Parathyroid adenoma (tissue), 2 donors: ENCODE measurements around the gene PRRT1.

ENCODE experiments used
- H2AFZ ChIP-seq: fragments of 300-600 bp; sonication (generic); one replicate; pipeline ENCODE4 v1.7.0; 2017; ENCODE audit warnings: antibody characterized with exemption, mild to moderate bottlenecking
- H3K27ac ChIP-seq: fragments of 300-600 bp; sonication (generic); one replicate; pipeline ENCODE4 v1.7.0; 2017
- H3K27me3 ChIP-seq: fragments of 300-600 bp; sonication (generic); one replicate; pipeline ENCODE4 v1.7.0; 2017; ENCODE audit warnings: low read length; ENCODE audit not compliant: control insufficient read depth, insufficient read depth
- H3K36me3 ChIP-seq: fragments of 300-600 bp; sonication (generic); one replicate; pipeline ENCODE4 v1.7.0; 2017; ENCODE audit warnings: low read length; ENCODE audit not compliant: control insufficient read depth, insufficient read depth
- H3K4me1 ChIP-seq: fragments of 300-600 bp; sonication (generic); one replicate; pipeline ENCODE4 v1.7.0; 2017; ENCODE audit warnings: control low read depth
- H3K4me2 ChIP-seq: fragments of 300-600 bp; sonication (generic); one replicate; pipeline ENCODE4 v1.7.0; 2017; ENCODE audit warnings: low read length
- H3K4me3 ChIP-seq: fragments of 300-600 bp; sonication (generic); one replicate; pipeline ENCODE4 v1.7.0; 2017; ENCODE audit warnings: low read depth, low read length
- H3K79me2 ChIP-seq: fragments of 300-600 bp; sonication (generic); one replicate; pipeline ENCODE4 v1.7.0; 2017; ENCODE audit warnings: control low read depth
- H3K9ac ChIP-seq: fragments of 300-600 bp; sonication (generic); one replicate; pipeline ENCODE4 v1.7.0; 2017; ENCODE audit warnings: mild to moderate bottlenecking
- H3K9me3 ChIP-seq: fragments of 300-600 bp; sonication (generic); one replicate; pipeline ENCODE4 v1.7.0; 2017; ENCODE audit warnings: low read length; ENCODE audit not compliant: control insufficient read depth
- TF ChIP-seq, protein P1 (sequence below): fragments of 300-600 bp; sonication (generic); IDR thresholded peaks from one replicate; pipeline ENCODE4 v1.7.0; 2017; ENCODE audit warnings: antibody characterized with exemption, mild to moderate bottlenecking
- donor health status: primary hyperparathyroidism.

The PRRT1 gene

DNA sequence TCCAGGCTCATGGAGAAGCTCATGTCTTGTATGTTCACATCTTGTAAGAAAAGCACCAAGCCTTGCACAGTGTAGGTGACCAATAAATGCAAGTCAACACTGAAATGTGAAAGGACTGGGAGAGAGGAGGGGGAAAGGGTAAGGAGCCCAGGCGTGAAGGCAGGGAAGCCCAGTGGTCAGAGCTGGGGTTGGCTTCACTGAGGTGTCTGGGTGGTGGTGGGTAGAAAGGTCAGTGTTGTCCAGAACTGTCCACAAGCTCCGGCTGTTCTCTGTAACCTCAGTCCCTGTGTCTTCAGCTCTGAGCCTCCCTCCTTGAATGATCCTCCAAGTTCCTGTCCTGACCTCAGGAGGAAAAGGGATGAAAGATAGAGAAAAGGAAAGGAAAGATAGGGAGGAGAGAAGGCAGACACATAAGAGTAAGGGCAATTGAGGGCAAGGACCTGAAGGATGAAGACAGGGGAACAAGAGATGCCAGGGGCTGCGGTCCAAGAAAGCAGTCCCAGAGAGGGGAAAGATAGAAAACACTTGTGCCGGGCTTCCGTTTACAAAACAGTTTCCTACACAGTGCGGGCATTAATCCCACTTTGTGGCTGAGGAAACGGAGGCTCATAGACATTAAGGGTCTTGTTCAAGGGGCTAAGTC lies 40.2 kb downstream of the PRRT1 start:
- H2AFZ ChIP-seq, result no peak overlapping the region
- peak overlapping the region; percentile 60 for H3K27ac ChIP-seq
- H3K9me3 ChIP-seq, result no peaks in the 10 kb centered on the region
- peaks cover 7% of the 10 kb centered on the region for H3K4me1 ChIP-seq
- TF ChIP-seq, protein P1, sequence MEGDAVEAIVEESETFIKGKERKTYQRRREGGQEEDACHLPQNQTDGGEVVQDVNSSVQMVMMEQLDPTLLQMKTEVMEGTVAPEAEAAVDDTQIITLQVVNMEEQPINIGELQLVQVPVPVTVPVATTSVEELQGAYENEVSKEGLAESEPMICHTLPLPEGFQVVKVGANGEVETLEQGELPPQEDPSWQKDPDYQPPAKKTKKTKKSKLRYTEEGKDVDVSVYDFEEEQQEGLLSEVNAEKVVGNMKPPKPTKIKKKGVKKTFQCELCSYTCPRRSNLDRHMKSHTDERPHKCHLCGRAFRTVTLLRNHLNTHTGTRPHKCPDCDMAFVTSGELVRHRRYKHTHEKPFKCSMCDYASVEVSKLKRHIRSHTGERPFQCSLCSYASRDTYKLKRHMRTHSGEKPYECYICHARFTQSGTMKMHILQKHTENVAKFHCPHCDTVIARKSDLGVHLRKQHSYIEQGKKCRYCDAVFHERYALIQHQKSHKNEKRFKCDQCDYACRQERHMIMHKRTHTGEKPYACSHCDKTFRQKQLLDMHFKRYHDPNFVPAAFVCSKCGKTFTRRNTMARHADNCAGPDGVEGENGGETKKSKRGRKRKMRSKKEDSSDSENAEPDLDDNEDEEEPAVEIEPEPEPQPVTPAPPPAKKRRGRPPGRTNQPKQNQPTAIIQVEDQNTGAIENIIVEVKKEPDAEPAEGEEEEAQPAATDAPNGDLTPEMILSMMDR, result no peak
- H3K36me3 ChIP-seq, result no peaks in the 10 kb centered on the region
- H3K4me3 ChIP-seq, result no peak overlapping the region
- H3K4me2 ChIP-seq, result no peak overlapping the region
- H3K27me3 ChIP-seq, result no peaks in the 10 kb centered on the region
- H3K9ac ChIP-seq, result no peak overlapping the region
- H3K79me2 ChIP-seq, result no peaks in the 10 kb centered on the region

DNA sequence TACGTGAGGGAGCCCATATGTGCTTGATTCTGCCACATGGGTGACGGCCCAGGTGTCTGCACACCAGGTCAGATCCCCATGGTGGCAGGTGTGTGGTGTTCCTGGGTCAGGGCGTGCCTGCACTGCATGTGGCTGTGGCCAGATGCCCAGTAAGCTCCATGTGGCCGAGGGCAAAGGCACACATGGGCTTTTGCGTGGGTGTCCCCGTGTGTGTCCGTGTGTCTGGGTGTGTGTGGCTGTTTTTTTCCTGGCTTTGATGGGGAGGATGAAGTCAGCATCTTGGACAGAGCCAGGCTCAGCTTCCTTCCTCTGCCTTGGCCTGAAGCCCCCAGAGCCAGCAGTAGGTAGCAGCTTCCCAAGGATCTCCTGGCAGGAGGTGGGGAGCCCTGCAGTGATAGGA lies 41.1 kb downstream of the PRRT1 start:
- H3K9me3 ChIP-seq, result no peaks in the 10 kb centered on the region
- no peak overlapping the region for H3K4me2 ChIP-seq
- peak overlapping the region; percentile 33 for H3K27ac ChIP-seq
- H3K27me3 ChIP-seq, result no peaks in the 10 kb centered on the region
- no peak overlapping the region for H3K4me3 ChIP-seq
- no peak overlapping the region for H3K9ac ChIP-seq
- TF ChIP-seq, protein P1, result no peak
- no peaks in the 10 kb centered on the region for H3K79me2 ChIP-seq
- no peak overlapping the region for H2AFZ ChIP-seq
- peaks cover 7% of the 10 kb centered on the region for H3K4me1 ChIP-seq
- no peaks in the 10 kb centered on the region for H3K36me3 ChIP-seq

DNA sequence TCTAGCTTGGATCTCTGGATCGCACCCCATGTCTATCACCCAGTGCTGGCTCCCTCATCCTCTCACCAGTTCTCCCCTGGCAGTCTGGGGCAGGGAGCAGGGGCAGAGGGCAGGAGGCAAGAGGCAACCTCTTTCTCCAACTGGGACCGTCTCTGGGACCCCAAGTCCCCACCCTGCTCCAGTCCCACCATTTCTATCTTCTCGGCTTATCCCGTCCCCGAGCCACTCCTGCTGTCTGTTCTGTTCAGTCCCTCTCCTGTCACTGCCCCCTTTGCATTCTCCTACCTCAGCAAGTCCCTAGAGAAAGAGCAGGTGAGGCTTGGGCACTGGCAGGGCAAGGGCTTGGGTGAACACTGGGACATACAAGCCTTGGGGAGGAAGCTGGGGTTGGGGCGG lies 42.0 kb downstream of the PRRT1 start:
- peaks cover 7% of the 10 kb centered on the region for H3K4me1 ChIP-seq
- H3K27me3 ChIP-seq, result no peaks in the 10 kb centered on the region
- H3K4me2 ChIP-seq, result no peak overlapping the region
- no peak overlapping the region for H3K9ac ChIP-seq
- TF ChIP-seq, protein P1, result no peak
- peak overlapping the region; percentile 47 for H3K27ac ChIP-seq
- no peaks in the 10 kb centered on the region for H3K79me2 ChIP-seq
- no peak overlapping the region for H3K4me3 ChIP-seq
- H2AFZ ChIP-seq, result no peak overlapping the region
- H3K36me3 ChIP-seq, result no peaks in the 10 kb centered on the region
- H3K9me3 ChIP-seq, result no peaks in the 10 kb centered on the region

DNA sequence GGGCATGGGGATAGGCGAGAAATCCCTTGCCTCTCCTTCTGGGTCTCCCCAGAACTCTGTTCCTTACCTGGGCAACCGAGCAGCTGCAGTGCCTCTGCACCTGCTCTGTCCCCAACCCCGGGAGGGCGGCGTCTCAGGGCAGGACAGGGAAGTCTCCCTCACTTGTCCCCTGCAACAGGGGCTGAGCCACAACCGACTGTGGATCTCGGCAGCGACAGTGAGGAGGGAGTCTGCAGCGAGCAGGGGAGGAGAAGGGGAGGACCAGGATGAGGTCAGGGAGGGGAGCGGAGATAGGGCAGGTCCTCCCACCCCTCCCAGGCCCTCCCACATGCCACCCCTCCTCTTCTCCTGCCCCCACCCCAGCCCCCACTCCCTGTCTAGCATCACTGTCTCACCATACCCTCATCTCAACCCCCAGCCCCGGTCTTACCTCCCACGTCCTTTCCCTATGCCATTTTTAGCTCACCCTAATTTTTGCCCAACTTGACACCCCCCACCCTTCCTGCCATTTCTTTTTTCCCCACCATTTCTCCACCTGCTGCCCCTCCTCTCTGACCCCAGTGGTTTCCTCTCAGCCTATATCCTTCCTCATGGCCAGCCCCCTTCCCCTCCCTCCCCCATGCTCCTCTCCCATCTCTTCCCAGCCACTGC lies 42.5 kb downstream of the PRRT1 start, which contains the start of gene TNXB:
TNXB (minus strand) TSS at position 225 of the 651 bp plus-strand sequence. CDS start 11,140 bp downstream, outside the sequence.
- Histone ChIP-seq H3K27ac (peak within 1 kb of the TSS; percentile 59), H3K36me3 (no peaks in the 10 kb centered on the region), H3K4me2 (no peak within 1 kb of the TSS), H3K9me3 (no peaks in the 10 kb centered on the region), H2AFZ (no peak within 1 kb of the TSS), H3K27me3 (no peaks in the 10 kb centered on the region), H3K9ac (no peak within 1 kb of the TSS), H3K79me2 (no peaks in the 10 kb centered on the region), H3K4me1 (peaks cover 7% of the 10 kb centered on the region), H3K4me3 (peak within 1 kb of the TSS; percentile 25)
- TF ChIP-seq, protein P1, result no peak
